NT2/D1 (cell line): ENCODE measurements around the gene KTN1.

Experiments
- YY1 ChIP-seq: IDR thresholded peaks from 2 replicates; pipeline ENCODE4 v1.6.1; 2011; ENCODE audit not compliant: insufficient read length, insufficient read depth
- ZNF274 ChIP-seq: IDR thresholded peaks from 2 replicates; pipeline ENCODE4 v1.6.1; 2011; ENCODE audit warnings: mild to moderate bottlenecking, low read depth, low read length

DNA sequence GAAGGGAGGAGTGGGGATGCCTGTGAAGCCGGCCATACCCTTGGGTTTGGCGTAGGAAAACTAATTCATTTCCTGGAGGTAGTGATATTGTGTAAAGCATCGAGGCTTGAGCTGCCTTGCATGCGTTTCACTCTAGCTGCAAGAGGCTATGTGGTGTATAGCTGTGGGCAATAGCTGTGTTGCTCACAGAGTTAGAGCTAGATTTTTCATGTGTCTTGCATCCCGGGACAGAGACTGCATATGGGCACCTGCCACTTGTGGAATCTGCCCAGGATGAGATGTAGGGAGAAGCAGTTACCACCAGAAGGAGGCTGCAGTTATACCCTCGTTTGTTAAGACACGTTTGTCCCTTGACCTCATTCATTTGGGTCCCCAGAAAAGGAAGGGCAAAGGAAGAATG is 106.7 kb downstream of the KTN1 start:
- TF ChIP-seq ZNF274: no peak
- no peak for TF ChIP-seq YY1
